Stomach (tissue), 9 donors: ENCODE measurements around the gene DTNBP1. TPM values are rescaled to one million over a fixed set of nuclear protein-coding genes. Genes with fewer than 3 reads are reported as not detected.
"Not testable (repeated sequence)": the region's sequence is repeated elsewhere in the genome, so short reads cannot be mapped to it uniquely, and the experiment has no call there.

Source experiments
- DNase-seq, 2 donors: peaks; one replicate each; pipeline versions ENCODE4 v3.0.0 to v3.0.0-alpha.2; 2013 to 2019
- H3K27ac ChIP-seq, 5 donors: fragments of 200-600 bp in 4 of 5; sonication (generic) in 4 of 5; one replicate each; pipeline ENCODE4 v1.5.1; 2013 to 2019; ENCODE audit warnings: mild to moderate bottlenecking in 1 of 5, moderate library complexity in 1 of 5
- H3K27me3 ChIP-seq, 3 donors: fragments of 200-600 bp; sonication (generic); one replicate each; pipeline ENCODE4 v1.5.1; 2017 to 2019; ENCODE audit warnings: mixed run types in 1 of 3
- H3K36me3 ChIP-seq, 4 donors: fragments of 200-600 bp; sonication (generic); 1 replicate in 3 of 4; 2 replicates in 1 of 4; pipeline ENCODE4 v1.5.1; 2016 to 2019
- H3K4me1 ChIP-seq, 4 donors: fragments of 200-600 bp; sonication (generic); one replicate each; pipeline ENCODE4 v1.5.1; 2016 to 2019
- H3K4me3 ChIP-seq, 4 donors: fragments of 200-600 bp; sonication (generic) in 3 of 4; one replicate each; pipeline ENCODE4 v1.5.1; 2016 to 2019; ENCODE audit warnings: mild to moderate bottlenecking in 1 of 4
- H3K9me3 ChIP-seq, 4 donors: fragments of 200-600 bp; sonication (generic); one replicate each; pipeline ENCODE4 v1.5.1; 2016 to 2019
- EP300 ChIP-seq: sonication (generic); formaldehyde crosslinking; IDR thresholded peaks from one replicate; pipeline ENCODE4 v1.6.1; 2017; ENCODE audit warnings: antibody characterized with exemption
- POLR2A ChIP-seq, 4 donors: fragments of 450-650 bp; IDR thresholded peaks; one replicate each; pipeline ENCODE4 v1.6.1; 2016; ENCODE audit warnings: antibody characterized with exemption in 4 of 4, control low read depth in 2 of 4, mild to moderate bottlenecking in 1 of 4, moderate library complexity in 1 of 4
- POLR2AphosphoS5 ChIP-seq, 3 donors: sonication (generic); formaldehyde crosslinking; IDR thresholded peaks; one replicate each; pipeline ENCODE4 v1.6.1; 2016; ENCODE audit warnings: antibody characterized with exemption in 3 of 3
- WGBS, 5 donors: extraction: QIAGEN DNeasy Blood & Tissue Kit in 3 of 5; methylation state at CpG; one replicate each; pipeline versions ENCODE4 v1.1.5 to v1.1.7; 2013 to 2018; 5-methylcytosine and 5-hydroxymethylcytosine counted together
- intact Hi-C: fragments of 100-400 bp; cut with DNase I; formaldehyde crosslinking; loops from one replicate; pipeline ENCODE4 v1.15.1; 2023; ENCODE audit warnings: low total_unique reads
- polyA plus RNA-seq, 3 donors: library from polyadenylated mRNA; stranded (reverse); fragments of 200-250 nt; gene quantifications; one replicate each; pipeline ENCODE4 v1.2.3, GENCODE V29; 2013
- total RNA-seq, 5 donors: library from RNA; depleted of rRNA; stranded (reverse); fragments of >200 nt; gene quantifications; one replicate each; pipeline versions ENCODE4 v1.1.0 to v1.2.3, GENCODE V29; 2014 to 2016
- TF ChIP-seq, protein P1 (sequence below), 7 experiments: fragments of 450-650 bp in 4 of 7; fragments of 200-600 bp in 3 of 7; sonication (generic) in 3 of 7; IDR thresholded peaks; one replicate each; pipeline ENCODE4 v1.5.1; 2016 to 2019; ENCODE audit warnings: antibody characterized with exemption in 7 of 7, control low read depth in 2 of 7, mild to moderate bottlenecking in 1 of 7
- donor health status: healthy with polysubstance abuse.
- donor health status: Bipolar disorder and iron deficiency.
- donor health status: healthy.

DTNBP1 gene
- total and polyA plus RNA-seq, 8 donors: 4.1 to 68.7 (median 12.0) TPM

DNA sequence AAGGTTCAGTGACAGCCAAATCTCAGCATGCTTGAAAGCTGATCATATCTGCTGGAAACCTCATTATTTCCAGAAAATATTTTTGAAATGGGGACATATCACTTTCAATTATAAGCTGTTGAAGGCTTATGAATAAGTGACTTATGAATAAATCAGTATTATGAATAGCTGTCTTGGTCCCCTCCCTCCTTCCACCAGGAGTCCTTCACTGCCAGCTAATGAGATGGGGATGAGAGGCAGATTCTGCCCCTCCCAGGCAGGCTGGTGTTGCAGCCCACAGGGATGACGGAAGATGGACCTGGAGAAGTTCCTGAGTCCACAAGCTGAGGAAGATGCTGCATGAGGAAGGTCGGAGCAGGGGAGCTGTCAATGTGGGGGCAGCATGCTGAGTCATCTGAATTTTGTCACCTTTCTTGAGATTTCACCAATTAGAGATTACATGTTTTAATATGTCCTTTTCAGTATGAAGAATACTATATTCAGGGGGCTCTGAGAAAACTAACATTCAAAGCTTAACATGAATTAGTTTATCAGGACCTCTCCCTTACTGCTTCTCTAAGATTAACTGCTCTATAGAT is 112.2 kb downstream of the DTNBP1 start:
- TF ChIP-seq POLR2A (IDR thresholded peaks at IDR 0.05): no peak
- no peak for TF ChIP-seq POLR2AphosphoS5 (IDR thresholded peaks at IDR 0.05)
- Histone ChIP-seq H3K36me3 (no peaks in the 10 kb centered on the region), H3K4me1 (peaks cover 0 to 40% (median 14%) of the 10 kb centered on the region in 4 donors), H3K27me3 (no peaks in the 10 kb centered on the region), H3K27ac (no peak overlapping the region), H3K9me3 (no peaks in the 10 kb centered on the region), H3K4me3 (no peak overlapping the region)
- no peak for DNase-seq
- intact Hi-C loops: no loop called here
- 82 to 97% (median 93%) methylated on average over 2 of the region's 2 CpGs for WGBS, 5 donors

DNA sequence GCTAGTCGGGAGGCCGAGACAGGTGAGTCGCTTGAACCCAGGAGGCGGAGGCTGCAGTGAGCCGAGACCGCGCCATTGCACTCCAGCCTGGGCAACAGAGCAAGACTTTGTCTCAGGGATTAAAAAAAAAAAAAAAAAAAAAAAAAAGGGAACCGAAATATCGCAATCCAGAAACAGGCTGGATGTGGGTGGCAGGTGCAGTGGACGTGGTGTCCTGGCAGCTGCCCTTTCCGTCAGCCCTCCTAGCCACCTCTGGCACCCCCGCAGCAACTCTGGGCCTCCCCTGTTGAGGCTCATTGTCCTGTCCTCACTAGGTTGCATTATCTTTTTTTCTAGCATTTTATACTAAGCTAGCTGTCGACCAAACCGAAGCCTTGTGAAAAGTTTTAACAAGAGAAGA is 113.5 kb downstream of the DTNBP1 start:
- Histone ChIP-seq H3K27me3 (no peaks in the 10 kb centered on the region), H3K27ac (no peak overlapping the region), H3K36me3 (no peaks in the 10 kb centered on the region), H3K4me3 (no peak overlapping the region), H3K4me1 (peaks cover 0 to 40% (median 14%) of the 10 kb centered on the region in 4 donors), H3K9me3 (peaks cover 0 to 2% (median under 1%) of the 10 kb centered on the region in 4 donors)
- no peak for DNase-seq
- intact Hi-C loops: no loop called here
- TF ChIP-seq, protein P1, sequence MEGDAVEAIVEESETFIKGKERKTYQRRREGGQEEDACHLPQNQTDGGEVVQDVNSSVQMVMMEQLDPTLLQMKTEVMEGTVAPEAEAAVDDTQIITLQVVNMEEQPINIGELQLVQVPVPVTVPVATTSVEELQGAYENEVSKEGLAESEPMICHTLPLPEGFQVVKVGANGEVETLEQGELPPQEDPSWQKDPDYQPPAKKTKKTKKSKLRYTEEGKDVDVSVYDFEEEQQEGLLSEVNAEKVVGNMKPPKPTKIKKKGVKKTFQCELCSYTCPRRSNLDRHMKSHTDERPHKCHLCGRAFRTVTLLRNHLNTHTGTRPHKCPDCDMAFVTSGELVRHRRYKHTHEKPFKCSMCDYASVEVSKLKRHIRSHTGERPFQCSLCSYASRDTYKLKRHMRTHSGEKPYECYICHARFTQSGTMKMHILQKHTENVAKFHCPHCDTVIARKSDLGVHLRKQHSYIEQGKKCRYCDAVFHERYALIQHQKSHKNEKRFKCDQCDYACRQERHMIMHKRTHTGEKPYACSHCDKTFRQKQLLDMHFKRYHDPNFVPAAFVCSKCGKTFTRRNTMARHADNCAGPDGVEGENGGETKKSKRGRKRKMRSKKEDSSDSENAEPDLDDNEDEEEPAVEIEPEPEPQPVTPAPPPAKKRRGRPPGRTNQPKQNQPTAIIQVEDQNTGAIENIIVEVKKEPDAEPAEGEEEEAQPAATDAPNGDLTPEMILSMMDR (IDR thresholded peaks at IDR 0.05): no peak
- no peak for TF ChIP-seq EP300
- TF ChIP-seq POLR2AphosphoS5 (IDR thresholded peaks at IDR 0.05): no peak
- no peak for TF ChIP-seq POLR2A (IDR thresholded peaks at IDR 0.05)
- WGBS, 5 donors: 89 to 95% (median 89%) methylated on average over 12 to 14 of the region's 14 CpGs

DNA sequence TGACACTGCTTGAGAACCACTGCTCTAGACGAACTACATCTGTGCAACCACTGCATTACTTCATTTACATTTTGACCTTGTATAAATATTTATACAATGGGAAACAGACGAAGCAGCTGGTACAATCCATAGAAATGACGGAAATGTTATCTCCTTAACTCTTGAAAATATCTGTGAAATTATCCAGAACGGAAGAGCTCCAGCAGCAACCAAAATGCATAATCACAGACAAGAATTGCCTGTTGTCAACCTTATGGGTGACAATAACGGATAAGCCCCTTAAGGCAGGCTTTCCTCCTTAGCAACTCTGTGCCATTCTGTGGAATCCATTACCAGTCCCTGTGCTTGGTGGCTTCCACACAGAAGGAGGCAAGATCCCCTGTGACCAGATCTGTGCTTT is 115.4 kb downstream of the DTNBP1 start:
- no peak overlapping the region for H3K27ac ChIP-seq
- H3K4me1 ChIP-seq: peaks cover 0 to 36% (median 14%) of the 10 kb centered on the region in 4 donors
- H3K9me3 ChIP-seq: peaks cover 0 to 10% (median 5%) of the 10 kb centered on the region in 4 donors
- intact Hi-C loops: no loop called here
- no peak overlapping the region for H3K4me3 ChIP-seq
- WGBS, 5 donors: 33 to 61% (median 37%) methylated on average over 5 of the region's 5 CpGs
- H3K27me3 ChIP-seq: no peaks in the 10 kb centered on the region
- TF ChIP-seq POLR2AphosphoS5 (IDR thresholded peaks at IDR 0.05) (no peak), POLR2A (IDR thresholded peaks at IDR 0.05) (no peak), EP300 (no peak)
- TF ChIP-seq, protein P1 (IDR thresholded peaks at IDR 0.05): no peak
- H3K36me3 ChIP-seq: no peaks in the 10 kb centered on the region
- DNase-seq: peak in 1 of 2 donors; percentile 32

DNA sequence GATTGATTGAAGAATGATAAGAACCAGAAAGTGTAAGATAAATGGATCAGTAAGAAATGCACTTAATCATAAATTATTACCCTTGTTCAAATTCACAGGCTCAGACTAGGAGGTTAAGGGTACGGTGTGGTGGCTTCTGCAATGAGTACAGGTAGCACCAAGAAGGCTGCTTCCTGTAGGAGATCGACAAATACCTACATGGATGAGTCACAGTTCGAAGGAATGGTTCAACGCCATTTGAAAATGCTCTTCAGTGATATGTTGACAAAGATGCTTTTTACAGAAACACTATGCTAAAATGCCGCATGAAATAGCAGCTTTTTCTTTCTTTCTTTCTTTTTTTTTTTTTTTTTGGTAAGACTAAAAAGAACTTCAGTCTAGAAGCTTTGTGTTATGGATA is 116.2 kb downstream of the DTNBP1 start:
- 90 to 98% (median 95%) methylated on average over 5 of the region's 5 CpGs for WGBS, 5 donors
- DNase-seq: no peak

DNA sequence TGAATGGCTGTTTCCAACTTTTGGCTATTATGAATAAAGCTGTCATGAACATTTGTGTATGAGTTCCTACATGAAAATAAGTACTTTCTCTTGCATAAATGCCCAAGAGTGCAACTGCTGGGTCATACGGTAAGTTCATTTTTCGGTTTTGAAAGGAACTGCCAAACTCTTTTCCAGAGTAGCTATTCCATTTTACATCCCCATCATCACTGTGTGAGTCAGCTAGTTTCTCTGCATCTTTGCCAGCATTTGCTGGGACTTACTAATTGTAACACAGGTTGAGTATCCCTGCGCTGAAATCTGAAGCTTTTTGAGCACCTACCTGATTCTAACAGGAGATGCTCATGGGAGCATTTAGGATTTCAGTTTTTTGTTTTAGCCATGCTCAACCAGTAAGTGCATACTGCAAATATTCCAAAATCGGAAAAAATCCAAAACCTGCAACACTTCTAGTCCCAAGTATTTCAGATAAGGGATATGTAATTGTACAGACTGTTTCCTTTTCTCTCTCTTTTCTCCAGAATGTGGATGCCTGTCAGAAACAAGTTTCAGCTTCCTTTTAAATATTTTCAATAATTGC is 118.4 kb downstream of the DTNBP1 start:
- DNase-seq: no peak
- Histone ChIP-seq H3K4me3 (no peak overlapping the region), H3K36me3 (no peaks in the 10 kb centered on the region), H3K27ac (no peak overlapping the region), H3K9me3 (peaks cover 0 to 10% (median 5%) of the 10 kb centered on the region in 4 donors), H3K27me3 (no peaks in the 10 kb centered on the region), H3K4me1 (peaks cover 0 to 20% (median 8%) of the 10 kb centered on the region in 4 donors)
- intact Hi-C loops: no loop called here
- TF ChIP-seq, protein P1 (IDR thresholded peaks at IDR 0.05): no peak
- TF ChIP-seq EP300 (no peak), POLR2AphosphoS5 (IDR thresholded peaks at IDR 0.05) (no peak), POLR2A (IDR thresholded peaks at IDR 0.05) (no peak)
- 93 to 98% (median 96%) methylated on average over 4 of the region's 4 CpGs for WGBS, 5 donors

More for the DNA sequence above, 116.2 kb downstream of the DTNBP1 start:
- TF ChIP-seq POLR2A (IDR thresholded peaks at IDR 0.05): no peak
- Histone ChIP-seq H3K27ac (no peak overlapping the region), H3K9me3 (peaks cover 0 to 10% (median 5%) of the 10 kb centered on the region in 4 donors), H3K36me3 (no peaks in the 10 kb centered on the region), H3K27me3 (no peaks in the 10 kb centered on the region), H3K4me1 (peaks cover 0 to 31% (median 13%) of the 10 kb centered on the region in 4 donors), H3K4me3 (no peak overlapping the region)
- intact Hi-C loops: no loop called here

DNA sequence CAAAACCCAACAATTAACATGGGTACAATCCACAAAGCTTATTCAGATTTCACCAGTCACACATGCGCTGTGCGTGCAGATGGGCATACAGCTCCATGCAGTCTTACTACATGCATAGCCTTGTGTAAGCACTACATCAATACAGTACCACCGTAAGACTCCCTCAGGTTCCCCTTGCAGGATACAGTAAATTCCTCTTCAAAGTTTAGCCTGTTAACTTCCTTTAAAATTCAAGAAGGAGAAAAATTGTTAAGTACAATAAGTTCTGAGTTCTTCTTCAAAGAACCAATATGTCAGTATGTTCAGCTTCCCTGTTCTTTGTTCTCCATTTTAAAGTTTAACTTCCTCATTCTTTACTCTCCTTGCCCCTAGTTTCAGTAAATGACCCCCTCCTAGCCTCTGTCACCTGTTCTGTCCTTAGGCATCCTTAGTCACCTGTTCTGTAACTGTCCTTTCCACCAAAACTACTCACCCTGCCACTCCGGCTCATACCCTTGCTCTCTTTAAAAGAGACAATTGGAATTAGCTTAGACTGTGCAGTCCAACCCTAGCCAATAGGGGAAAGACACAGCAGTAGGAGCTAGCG is 119.4 kb downstream of the DTNBP1 start:
- peaks cover 0 to 30% (median 8%) of the 10 kb centered on the region in 4 donors for H3K4me1 ChIP-seq
- intact Hi-C loops, DNase-seq, H3K4me3 ChIP-seq, H3K27me3 ChIP-seq, H3K36me3 ChIP-seq: not testable (repeated sequence)
- 93 to 98% (median 96%) methylated on average over 5 of the region's 5 CpGs for WGBS, 5 donors
- peak overlapping the region in 1 of 5 donors; percentile 6 for H3K27ac ChIP-seq
- H3K9me3 ChIP-seq: peaks cover 0 to 10% (median 5%) of the 10 kb centered on the region in 4 donors
